GM19193 (cell line): ENCODE measurements around the gene SLC22A23.

Source experiments
- POLR2A ChIP-seq: IDR thresholded peaks from 4 replicates; pipeline ENCODE4 v1.6.1; 2011; ENCODE audit not compliant: insufficient read depth, insufficient read length; ENCODE audit errors: extremely low read depth

Gene SLC22A23

GRCh38 chr6:3409699-3410384 is 47.0 kb downstream of the SLC22A23 start:
- no peak for TF ChIP-seq POLR2A

GRCh38 chr6:3408665-3409064 is 48.2 kb downstream of the SLC22A23 start:
- TF ChIP-seq POLR2A = no peak

- no peak for TF ChIP-seq POLR2A
These were observed 49.0 kb downstream of the SLC22A23 start for GRCh38 chr6:3407840-3408239.

GRCh38 chr6:3406891-3407809 is 49.7 kb downstream of the SLC22A23 start:
- no peak for TF ChIP-seq POLR2A

DNA sequence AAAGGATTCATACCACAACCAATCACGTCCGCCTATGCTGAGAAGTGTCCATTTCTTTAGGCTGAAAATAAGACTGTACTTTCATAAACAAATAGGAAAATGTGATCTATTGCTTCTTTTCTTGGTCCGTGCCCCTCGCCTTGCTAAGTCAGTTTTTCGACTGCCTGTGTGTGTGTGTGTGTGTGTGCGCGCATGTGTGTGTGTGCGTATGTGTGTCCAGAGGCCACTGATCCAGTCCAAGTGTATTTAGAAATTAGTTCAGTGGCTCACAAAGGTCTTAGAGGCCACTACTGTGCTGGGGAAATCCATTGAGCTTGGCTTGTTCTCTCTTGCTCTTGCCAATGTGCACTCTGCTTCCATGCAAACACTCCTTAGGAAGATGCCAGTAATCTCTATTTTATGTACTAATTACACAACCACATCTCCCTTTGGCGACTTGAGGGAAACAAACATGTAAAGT is 50.5 kb downstream of the SLC22A23 start:
- no peak for TF ChIP-seq POLR2A

DNA sequence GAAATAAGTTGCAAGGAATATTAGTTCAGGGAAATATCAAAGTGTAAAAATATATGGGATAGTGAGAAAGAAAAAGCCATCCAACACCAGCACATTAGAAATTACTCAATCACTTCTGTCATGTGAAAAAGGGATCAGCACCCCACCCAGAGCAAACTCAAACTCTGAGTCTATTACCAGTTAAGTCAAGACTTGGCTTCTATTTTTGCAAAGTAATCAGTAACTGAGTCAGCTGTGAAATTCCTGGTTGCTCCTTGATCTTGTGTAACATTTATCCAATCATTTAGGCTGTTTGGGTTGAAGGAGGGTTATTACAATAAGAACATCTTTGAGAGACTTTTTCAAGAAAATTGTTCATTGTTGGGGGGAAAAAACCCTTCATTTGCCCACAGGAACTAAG is 51.2 kb downstream of the SLC22A23 start:
- TF ChIP-seq POLR2A = no peak

- no peak for TF ChIP-seq POLR2A
These were observed 51.7 kb downstream of the SLC22A23 start for GRCh38 chr6:3405182-3405518.

- TF ChIP-seq POLR2A = no peak
These were observed 53.3 kb downstream of the SLC22A23 start for GRCh38 chr6:3403238-3404173.

- TF ChIP-seq POLR2A = no peak
These were observed 54.3 kb downstream of the SLC22A23 start for GRCh38 chr6:3402310-3403237.

DNA sequence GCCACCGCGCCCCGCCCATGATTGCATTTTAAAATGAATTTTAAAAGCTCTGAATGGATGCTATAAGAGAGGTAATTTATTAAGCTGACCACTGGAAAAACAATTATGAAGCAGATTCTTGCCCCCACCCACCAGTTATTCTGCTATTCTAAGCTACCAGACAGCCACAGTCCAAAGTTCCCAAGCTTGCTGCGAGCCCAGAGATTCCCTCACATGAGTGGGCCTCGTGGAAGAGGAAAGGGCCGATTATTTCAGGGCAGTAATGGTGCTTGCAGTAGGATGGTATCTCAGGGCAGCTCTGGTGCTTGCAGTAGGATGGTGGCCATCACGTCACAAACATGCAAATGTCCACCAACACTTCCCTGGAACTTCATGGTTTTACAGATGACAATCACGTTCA is 56.7 kb downstream of the SLC22A23 start:
- no peak for TF ChIP-seq POLR2A

- TF ChIP-seq POLR2A = no peak
These were observed 57.8 kb downstream of the SLC22A23 start for GRCh38 chr6:3398755-3399696.

- TF ChIP-seq POLR2A = no peak
These were observed 58.7 kb downstream of the SLC22A23 start for GRCh38 chr6:3398165-3398562.

DNA sequence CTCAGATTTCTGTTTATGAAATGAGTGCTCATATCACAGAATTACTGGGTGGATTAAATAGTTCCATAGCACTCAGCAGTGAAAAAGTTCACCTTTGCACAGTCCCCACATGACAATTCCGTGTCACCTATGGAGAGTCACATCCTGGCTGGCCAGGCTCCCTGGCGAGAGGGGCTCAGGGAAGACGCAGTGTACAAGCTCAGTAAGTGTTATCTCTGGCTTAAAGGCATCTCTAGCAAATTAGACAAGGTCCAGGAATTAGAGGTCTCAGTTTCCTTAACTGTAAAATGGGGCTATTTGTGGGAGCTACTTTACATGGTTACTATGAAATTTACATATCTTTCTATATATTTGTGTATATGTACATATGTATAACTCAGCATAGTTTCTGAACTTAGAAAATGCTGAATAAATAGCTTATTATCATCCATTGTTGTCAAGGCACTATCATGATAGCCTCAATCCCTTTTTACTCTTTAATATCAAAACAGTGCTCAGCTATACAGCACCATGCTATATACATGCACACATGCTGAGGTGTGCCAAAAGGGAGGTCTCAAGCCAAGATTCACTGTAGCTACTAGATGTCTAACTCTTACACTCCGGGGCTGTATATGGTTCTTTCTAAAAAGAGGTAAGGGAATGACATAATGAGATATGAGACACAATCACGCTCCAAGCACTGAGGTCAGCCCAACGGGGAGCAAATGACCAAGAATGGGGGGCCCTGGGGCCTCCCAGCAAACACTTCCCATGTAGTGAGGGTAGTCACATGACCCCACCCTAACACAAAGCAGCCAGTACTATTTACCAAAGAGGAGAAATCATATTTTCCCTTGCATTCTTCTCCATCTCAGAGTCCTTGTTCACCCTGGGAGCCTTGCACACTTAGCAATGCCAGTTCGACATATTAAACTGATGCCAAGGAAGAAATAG is 59.4 kb downstream of the SLC22A23 start:
- no peak for TF ChIP-seq POLR2A
